ENCODE results near the gene ST14.
"Not testable (repeated sequence)": the region's sequence is repeated elsewhere in the genome, so short reads cannot be mapped to it uniquely, and the experiment has no call there.

Gene ST14

GRCh38 chr11:130211144-130211543 lies 51.6 kb downstream of the ST14 start:
- no peak for DNase-seq

GRCh38 chr11:130211781-130212401 lies 52.3 kb downstream of the ST14 start:
- DNase-seq: no peak

- DNase-seq: no peak
Measured at GRCh38 chr11:130212431-130212961, 52.9 kb downstream of the ST14 start.

DNA sequence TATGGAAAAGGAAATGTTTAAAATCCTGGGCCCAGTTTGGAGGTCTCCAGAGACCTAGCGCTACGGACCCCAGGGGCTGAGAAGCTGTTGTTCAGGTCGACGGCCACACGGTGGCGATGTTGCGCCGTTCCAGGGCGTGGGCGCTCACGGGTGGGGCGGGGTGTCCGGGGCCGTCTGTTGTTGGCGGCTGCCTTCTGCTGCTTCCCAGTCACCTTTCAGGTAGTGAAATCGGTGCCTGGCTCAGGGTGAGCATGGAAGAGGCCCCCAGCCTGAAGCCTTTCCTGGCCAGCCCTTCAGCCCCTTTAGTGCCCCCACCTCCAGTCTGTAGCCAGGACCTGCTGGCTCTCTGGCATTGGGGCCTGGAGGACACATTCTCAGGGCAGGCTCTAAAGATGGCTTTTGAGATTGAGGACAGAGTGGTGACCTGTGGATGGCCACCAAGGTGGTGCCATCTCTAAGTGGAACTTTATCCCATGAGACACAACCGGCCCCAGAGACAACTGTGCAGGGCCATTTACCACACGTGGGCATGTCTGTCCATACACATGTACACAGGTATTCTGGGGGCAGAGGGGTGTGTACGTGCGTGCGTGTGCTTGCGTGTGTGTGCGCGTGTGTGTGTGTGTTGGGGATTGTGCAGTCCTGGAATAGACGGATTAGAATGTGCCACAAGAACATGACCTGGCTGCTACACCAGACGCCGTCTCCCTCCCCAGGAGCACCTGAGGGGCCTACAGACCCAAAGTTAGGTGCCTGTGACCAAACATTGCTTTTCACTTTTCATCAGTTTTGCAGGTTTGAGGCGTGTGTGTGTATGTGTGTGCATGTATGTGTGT lies 53.8 kb downstream of the ST14 start:
- DNase-seq: peak; percentile 19

GRCh38 chr11:130213979-130214281 lies 54.3 kb downstream of the ST14 start:
- DNase-seq: no peak

DNA sequence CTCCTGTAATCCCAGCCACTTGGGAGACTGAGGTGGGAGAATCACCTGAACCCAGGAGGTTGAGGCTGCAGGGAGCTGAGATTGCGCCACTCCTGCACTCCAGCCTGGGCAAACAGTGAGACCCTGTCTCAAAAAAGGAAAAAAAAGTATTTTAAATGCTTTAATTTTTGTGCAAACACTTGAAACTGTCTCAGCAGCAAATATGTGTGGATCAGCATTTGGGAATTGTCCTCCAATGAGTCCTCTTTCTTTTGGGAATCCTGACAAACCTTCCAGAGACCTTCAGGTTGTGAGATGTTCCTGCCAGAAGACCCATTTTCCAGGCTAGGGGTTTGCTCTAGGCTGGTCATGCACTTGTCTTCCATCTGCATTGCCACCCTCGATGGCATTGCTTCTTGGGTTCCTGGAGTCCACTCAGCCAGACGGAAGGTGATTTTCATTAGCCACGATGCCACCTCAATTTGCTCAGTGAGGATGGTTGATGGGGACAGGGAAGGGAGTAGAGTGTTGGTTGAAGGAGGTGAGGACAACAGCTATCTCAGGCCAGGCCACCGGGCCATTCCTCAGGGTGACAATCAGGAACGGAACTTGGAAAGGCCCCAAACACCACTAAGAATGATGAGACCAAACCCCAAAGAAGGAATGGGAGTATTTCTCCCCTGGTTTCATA lies 55.4 kb downstream of the ST14 start:
- no peak for DNase-seq

DNA sequence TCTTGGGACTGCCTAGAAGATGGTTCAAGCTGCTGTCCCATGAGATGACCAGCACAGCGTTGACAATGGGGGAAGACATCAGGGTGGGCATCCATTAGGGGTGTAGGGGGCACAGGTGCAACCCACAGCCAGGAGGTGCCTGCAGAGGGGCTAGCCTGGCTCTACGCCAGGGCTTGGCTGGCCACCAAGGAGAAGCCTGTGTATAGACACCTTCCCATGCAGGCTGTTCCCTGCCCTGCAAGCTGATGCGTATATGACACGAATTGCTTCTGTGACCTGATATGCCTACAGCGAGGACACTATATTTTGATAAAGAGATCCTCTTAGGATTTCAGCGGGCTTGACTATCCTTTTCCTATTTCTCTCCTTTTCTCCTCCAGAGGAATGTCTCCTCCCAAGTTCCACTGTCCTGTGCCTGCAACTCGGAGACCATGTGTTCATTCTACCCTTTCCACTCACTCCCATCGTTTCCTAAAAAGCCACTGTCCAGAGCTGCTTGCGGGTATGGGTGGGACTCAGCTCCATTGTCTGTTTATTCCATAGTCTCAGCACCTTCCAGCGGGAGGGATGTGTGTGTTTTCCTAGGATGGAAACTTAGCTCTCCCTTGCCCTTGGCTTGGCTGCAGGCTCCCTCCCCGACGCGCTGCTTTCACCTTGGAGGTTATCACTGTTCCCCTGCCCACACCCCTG lies 56.1 kb downstream of the ST14 start:
- DNase-seq: no peak

DNA sequence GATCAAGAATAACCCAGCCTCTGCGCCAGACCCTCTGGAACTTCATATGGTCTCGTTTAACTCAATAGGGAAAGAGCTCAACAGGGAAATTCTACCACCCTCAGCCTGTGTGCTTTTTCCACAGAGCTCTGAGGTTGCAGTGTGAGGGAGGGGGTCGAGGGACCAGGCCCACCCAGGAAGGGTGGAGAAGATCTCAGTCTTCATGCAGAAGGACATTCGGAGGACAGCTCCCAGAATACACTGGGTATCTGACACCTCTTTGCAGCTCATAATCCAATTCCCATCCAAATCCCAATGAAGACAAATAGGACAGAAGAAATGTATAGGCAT lies 56.6 kb downstream of the ST14 start:
- no peak for DNase-seq

DNA sequence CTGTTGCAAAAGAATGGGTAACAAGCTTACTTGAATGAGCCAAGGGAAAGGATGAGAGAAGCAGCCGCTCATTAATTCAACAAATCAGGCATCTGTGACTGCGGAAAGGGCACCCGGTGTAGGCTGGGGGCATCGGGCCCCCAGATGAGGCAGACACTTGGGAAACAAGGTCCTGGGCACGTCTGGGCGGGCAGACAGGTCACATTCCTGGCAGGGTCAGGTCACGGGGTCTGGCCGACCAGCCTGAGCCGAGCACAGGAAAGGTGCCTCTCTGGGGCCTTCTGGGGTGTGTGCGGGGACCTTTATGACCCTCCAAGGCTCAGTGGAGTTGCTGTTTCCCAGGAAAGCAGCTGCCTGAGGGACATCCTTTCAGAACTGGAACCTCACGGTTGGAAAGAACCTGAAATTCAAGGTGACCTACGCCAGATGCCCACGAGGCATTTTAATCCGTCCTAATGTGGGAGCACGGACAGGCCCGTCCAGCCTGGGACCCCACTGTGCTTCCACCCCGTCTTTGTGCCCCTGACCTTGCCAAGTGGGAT lies 57.1 kb downstream of the ST14 start:
- DNase-seq: no peak

DNA sequence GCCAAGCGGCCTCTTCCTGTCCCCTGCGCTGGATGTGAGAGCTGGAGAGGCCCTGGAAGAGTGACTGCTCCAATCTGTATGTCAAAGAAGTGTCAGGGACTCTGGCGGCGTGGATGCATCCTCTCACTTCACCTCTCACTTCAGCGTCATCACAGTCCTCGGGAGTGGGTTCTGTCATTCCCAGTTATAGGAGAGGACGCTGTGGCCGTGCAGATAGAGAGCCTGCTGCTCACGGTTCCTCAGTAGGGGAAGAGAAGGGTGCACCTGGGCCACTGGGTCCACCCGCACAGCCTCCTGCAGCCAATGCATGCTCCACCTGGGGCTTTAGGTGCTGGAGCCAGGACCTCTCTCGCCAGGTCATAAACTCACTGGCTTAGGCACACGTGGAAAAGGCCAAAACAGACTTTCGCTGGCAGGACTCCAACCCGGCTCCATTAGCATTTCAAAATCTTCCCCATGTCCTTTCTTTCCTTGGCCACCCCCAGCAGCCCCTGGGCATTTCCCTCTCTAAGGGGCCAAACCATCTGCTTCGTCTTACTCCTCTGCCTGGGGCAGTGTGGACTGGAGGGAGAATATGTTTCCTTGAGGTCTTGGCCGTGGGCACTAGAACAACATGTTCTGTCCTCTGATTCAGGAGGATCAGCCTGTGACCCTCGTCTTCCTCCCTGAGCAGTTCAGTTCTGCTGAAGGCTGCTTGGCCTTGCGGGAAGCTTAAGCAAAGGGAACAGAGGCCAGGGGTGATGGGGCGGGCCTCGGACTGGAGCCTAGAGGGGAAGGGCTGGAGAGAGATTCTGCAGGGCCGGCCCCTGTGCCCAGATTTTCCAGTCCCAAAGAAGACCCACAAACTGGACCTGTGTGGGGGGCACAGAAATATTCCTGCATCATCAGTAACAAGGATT lies 57.8 kb downstream of the ST14 start:
- no peak for DNase-seq

DNA sequence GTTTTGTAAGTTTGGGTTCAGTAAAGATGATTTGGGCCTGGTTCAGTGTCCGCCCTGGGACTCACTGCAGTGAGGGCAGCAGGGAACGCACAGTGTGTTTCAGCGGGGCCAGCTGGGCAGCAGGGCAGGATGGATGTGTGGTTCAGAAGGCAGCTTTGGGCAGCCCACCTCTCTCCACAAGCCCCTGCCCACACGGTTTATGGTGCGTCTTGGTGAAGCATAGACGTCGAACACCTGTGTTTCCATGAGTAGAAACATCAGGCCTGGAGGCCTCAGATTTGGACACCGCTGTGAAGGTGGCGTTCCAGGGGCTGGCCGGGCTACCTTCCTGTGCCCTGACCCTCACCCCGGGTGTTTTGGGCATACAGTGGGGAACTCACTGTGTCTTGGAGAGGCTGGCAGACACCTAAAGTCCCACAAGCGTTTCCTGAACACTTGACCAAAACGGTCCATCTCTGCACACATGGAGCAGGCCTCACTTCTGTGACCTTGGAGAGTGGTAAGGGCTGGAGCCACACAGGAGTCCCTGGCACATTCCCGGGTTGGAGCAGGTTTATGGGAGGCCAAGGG lies 59.0 kb downstream of the ST14 start:
- no peak for DNase-seq

DNA sequence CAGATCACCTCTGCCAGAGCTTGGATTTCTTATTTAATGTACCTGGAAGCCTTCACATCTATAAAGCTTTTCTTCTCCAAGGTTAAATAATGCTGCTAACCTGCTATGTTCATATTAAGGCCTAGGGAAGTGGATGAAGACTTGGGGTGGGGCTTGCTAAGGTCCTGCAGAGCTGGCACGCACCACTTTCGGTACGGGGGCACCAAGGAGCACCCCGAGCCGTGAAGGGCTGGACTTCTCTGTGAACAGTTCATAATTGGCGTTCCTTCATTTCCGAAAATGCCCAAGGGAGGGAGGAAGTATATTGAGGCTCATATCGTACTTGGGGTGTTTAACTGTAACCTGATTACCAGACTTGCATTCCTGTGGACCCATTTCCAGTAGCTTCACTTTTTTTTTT lies 59.6 kb downstream of the ST14 start:
- DNase-seq: no peak

DNA sequence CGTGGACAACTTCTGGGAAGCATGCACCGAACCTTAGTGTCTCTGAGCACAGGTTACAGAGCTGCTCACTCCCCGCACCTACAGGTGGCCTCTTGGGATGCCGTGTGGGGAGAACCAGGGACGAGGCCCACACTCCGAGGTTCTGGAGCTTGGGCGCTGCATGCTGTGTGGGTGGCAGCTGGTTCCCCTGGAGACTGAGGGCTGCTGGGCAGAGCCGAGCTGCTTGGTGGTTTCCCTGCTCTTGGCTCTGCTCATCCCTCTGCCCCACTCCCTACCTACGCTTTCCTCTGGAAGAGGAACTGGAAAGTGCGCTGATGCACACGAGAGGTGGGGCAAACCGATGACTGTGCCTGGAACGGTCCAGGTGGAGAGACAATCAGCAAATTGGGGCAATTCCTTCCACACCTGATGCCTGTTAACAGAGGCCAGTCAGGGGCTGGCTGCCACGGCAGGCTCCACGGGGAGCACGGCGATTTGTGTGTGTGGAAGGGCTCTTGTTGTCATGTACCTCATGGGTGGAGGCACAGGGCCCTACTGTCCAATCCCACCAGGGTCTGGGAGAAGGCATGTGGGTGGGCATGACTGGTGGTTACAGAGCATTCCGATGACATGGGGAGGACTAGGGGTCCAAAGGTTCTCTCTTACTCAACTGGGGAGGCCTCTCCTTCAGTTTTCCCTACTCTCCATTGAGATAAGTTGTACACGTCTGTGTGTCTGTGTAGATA lies 60.9 kb downstream of the ST14 start:
- no peak for DNase-seq

DNA sequence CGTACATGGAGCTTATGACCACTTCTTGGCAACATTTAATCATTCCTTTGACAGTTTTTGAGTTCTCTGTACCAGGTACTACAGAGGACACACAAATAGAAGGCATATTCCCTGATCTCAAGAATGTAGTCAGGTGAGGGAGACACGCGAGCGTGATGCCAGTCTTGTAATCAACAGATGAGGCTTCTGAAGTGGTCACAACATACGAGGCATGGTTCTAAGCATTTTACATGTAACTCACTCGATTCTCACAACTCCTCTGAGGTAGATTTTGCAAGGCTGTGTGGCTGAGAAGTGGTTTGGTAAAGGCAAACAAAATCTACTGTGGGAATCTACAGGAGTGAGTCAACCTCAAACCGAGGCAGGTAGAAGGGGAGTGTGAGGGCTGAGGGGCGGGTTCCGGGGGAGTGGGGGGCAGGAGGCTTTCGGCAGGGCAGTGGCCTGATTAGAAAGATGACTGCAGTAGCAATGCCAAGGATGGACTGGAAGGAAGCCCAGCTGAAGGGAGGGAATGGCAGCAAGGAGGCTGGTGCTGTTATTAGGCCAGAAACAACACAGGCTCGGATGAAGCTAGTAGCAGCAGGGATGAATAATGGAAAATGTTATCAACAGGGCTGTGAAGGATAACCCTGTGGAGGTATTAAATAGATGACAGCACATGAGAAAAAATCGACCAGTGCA lies 63.8 kb downstream of the ST14 start:
- no peak for DNase-seq

DNA sequence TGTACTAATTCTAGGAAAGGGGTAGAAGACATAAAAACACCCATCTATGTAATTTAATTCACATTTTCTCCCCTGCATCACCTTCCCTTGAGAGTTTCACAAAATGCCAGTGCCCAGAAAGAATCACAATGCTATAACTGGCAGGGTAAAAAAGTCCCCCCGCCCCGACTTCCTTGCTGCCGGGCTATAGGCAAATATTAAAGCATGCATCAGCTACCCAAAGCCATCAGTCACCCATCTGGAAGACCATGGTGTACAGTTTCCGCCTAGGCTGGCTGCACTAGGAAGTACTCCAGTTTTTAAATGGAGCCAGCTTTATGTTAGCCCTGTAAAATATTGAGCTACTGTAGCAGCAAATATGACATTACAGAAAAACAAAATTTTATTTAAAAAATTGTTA lies 67.8 kb downstream of the ST14 start:
- no peak for DNase-seq

DNA sequence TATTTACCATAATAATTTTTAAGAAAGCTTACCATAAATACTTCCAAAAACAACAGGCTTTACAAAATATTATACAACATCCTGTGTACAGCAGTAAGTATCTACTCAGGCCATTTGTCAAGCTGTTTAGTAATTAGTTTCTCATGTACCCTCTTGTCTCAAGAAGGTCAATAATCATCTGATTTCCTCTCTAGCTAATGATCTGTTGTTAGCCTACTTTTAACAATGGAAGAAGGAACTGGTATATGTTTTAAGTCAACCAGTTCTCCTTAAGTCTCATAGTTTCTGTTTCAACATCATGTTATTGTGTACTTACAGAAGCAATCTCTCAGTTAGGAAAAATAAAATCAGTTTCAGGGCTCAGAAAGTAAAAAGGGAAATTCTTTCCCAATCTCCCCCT lies 73.9 kb downstream of the ST14 start:
- DNase-seq: not testable (repeated sequence)

GRCh38 chr11:130233888-130234287 lies 74.3 kb downstream of the ST14 start:
- DNase-seq: not testable (repeated sequence)

DNA sequence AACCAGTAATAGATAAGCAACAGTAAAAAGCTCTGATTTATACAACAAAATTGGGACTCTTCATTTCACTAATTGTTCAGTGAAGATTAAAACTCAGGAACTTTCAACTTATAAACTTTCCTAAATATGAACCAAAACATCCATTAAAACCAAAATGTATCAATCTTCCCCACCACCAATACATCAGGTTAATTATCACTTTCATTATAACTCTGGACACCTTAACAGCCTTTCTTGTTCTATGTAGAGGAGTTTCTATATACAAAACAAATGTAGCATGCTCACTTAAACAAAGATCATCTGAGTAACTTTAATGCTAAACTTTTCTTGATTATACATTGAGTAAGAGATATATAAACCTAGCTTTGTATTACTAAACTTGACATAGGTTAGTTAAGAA lies 74.7 kb downstream of the ST14 start:
- DNase-seq: no peak

DNA sequence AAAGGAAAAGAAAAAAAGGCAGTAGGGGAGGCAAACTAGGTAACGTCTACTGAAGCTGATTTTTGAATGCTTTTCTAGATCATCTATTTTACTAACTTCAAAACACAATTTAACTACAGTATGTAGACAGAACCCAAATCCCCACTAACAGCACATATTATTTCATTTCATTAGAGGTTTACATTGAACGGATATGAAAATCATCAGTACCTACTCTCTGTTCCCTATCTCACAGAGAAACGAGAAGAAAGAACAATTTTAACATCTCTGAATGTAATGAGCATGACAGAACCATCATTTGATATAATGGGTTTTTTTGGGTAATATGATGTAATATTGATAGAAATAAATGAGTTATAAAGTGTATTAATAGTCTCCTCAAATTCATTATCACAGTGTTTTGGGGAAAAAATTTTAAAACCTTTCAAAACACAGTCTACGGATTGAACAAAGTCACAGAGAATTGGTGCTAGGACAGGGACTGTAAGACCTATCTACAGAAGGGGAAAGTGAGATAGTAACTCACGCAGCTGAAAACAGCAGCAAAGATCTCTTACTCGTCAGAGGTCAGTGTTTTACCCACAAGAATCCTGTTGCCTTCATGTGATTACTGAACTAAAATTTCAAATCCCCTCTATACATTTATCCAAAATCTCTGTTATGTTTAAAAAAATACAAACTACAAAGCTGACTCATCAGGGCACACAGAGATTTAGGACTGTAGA lies 77.9 kb downstream of the ST14 start:
- no peak for DNase-seq

- no peak for DNase-seq
Measured at GRCh38 chr11:130241713-130242112, 82.1 kb downstream of the ST14 start.
